GM18499 (cell line): Measurements from ENCODE around the gene CHGA.

Experiments
- ATAC-seq: cut with Tn5 transposase; IDR thresholded peaks from one replicate; pipeline ENCODE4 v1.9.1; 2021; ENCODE audit warnings: moderate number of reproducible peaks; ENCODE audit not compliant: insufficient read depth, unreplicated experiment

The CHGA gene

GRCh38 chr14:92959189-92959531 is 36.2 kb downstream of the CHGA start:
- ATAC-seq, result no peak

- no peak for ATAC-seq
These were observed 37.1 kb downstream of the CHGA start for GRCh38 chr14:92959761-92960680.

GRCh38 chr14:92960706-92961566 is 38.0 kb downstream of the CHGA start:
- no peak for ATAC-seq

GRCh38 chr14:92961567-92961855 is 38.6 kb downstream of the CHGA start:
- no peak for ATAC-seq

- ATAC-seq, result no peak
These were observed 39.3 kb downstream of the CHGA start for GRCh38 chr14:92962031-92962830.

- ATAC-seq, result no peak
These were observed 39.8 kb downstream of the CHGA start for GRCh38 chr14:92962831-92963095.

- no peak for ATAC-seq
These were observed 40.6 kb downstream of the CHGA start for GRCh38 chr14:92963301-92964123.

- ATAC-seq, result no peak
These were observed 41.5 kb downstream of the CHGA start for GRCh38 chr14:92964124-92965109.

GRCh38 chr14:92965281-92965680 is 42.3 kb downstream of the CHGA start:
- no peak for ATAC-seq

GRCh38 chr14:92967346-92967926 is 44.5 kb downstream of the CHGA start:
- no peak for ATAC-seq

- no peak for ATAC-seq
These were observed 45.5 kb downstream of the CHGA start for GRCh38 chr14:92968291-92969020.

- ATAC-seq, result no peak
These were observed 46.5 kb downstream of the CHGA start for GRCh38 chr14:92969430-92969829.

- no peak for ATAC-seq
These were observed 46.9 kb downstream of the CHGA start for GRCh38 chr14:92969871-92970270.

GRCh38 chr14:92970271-92970670 is 47.3 kb downstream of the CHGA start:
- ATAC-seq, result no peak

- no peak for ATAC-seq
These were observed 48.7 kb downstream of the CHGA start for GRCh38 chr14:92971601-92972180.

GRCh38 chr14:92973261-92973797 is 50.4 kb downstream of the CHGA start:
- no peak for ATAC-seq

- no peak for ATAC-seq
These were observed 50.9 kb downstream of the CHGA start for GRCh38 chr14:92973798-92974372.
